Neuronal stem cell (in vitro differentiated cells): ENCODE data around the gene ZNF490.
A peak's percentile ranks its signal among the peaks of the same experiment; 100 is the strongest.

ENCODE experiments used
- DNase-seq: peaks from one replicate; pipeline ENCODE4 v3.0.0-alpha.2; 2013; ENCODE audit warnings: low spot score
- H2AFZ ChIP-seq: one replicate; pipeline ENCODE4 v1.6.1; 2013; ENCODE audit warnings: mild to moderate bottlenecking, low read length, inconsistent platforms
- H2AK5ac ChIP-seq: 2 replicates; pipeline ENCODE4 v1.6.1; 2013; ENCODE audit warnings: low read depth, mild to moderate bottlenecking, inconsistent platforms, low read length, moderate library complexity, mixed read lengths
- H2BK120ac ChIP-seq: 2 replicates; pipeline ENCODE4 v1.6.1; 2013; ENCODE audit warnings: low read depth, mild to moderate bottlenecking, inconsistent platforms, low read length, moderate library complexity, mixed read lengths
- H2BK12ac ChIP-seq: one replicate; pipeline ENCODE4 v1.6.1; 2013; ENCODE audit warnings: low read length, inconsistent platforms
- H2BK15ac ChIP-seq: 2 replicates; pipeline ENCODE4 v1.6.1; 2013; ENCODE audit warnings: mild to moderate bottlenecking, low read length, inconsistent platforms, mixed read lengths
- H2BK5ac ChIP-seq: one replicate; pipeline ENCODE4 v1.6.1; 2013; ENCODE audit warnings: inconsistent platforms, mild to moderate bottlenecking, low read length, moderate library complexity
- H3K14ac ChIP-seq: one replicate; pipeline ENCODE4 v1.6.1; 2013; ENCODE audit warnings: low read length, inconsistent platforms
- H3K18ac ChIP-seq: 2 replicates; pipeline ENCODE4 v1.6.1; 2013; ENCODE audit warnings: low read length, inconsistent platforms
- H3K23ac ChIP-seq: 2 replicates; pipeline ENCODE4 v1.6.1; 2013; ENCODE audit warnings: low read depth, mild to moderate bottlenecking, mixed read lengths, low read length, inconsistent platforms; ENCODE audit not compliant: poor library complexity
- H3K27ac ChIP-seq: replicated peaks from 3 replicates; pipeline ENCODE4 v1.5.1; 2013; ENCODE audit warnings: low read length, inconsistent platforms
- H3K27me3 ChIP-seq, 3 experiments: 2 replicates each; pipeline ENCODE4 v1.6.1; 2013; ENCODE audit warnings: low read length in 3 of 3, mild to moderate bottlenecking in 2 of 3, inconsistent platforms in 1 of 3, low read depth in 1 of 3, mixed read lengths in 1 of 3, moderate library complexity in 1 of 3; ENCODE audit not compliant: control insufficient read depth in 3 of 3, insufficient read depth in 3 of 3
- H3K36me3 ChIP-seq, 2 donors: replicated peaks in 1 of 2; 2 replicates each; pipeline ENCODE4 v1.6.1; 2013; ENCODE audit warnings: low read length in 2 of 2; ENCODE audit not compliant: control insufficient read depth in 2 of 2, insufficient read depth in 2 of 2
- H3K4ac ChIP-seq: 2 replicates; pipeline ENCODE4 v1.6.1; 2013; ENCODE audit warnings: inconsistent platforms, mild to moderate bottlenecking, low read length, moderate library complexity
- H3K4me1 ChIP-seq, 2 donors: 1 replicate in 1 of 2; 2 replicates in 1 of 2; pipeline ENCODE4 v1.6.1; 2013; ENCODE audit warnings: low read length in 2 of 2, low read depth in 1 of 2; ENCODE audit not compliant: control insufficient read depth in 2 of 2, insufficient read depth in 1 of 2
- H3K4me2 ChIP-seq: one replicate; pipeline ENCODE4 v1.6.1; 2013; ENCODE audit warnings: mild to moderate bottlenecking, low read length, inconsistent platforms; ENCODE audit not compliant: insufficient read depth, poor library complexity, severe bottlenecking
- H3K4me3 ChIP-seq, 2 donors: 2 replicates each; pipeline ENCODE4 v1.5.1; 2013; ENCODE audit warnings: low read length in 2 of 2, mild to moderate bottlenecking in 2 of 2, inconsistent platforms in 1 of 2, moderate library complexity in 1 of 2
- H3K79me1 ChIP-seq: one replicate; pipeline ENCODE4 v1.6.1; 2013; ENCODE audit warnings: low read depth, mild to moderate bottlenecking, inconsistent platforms, low read length, moderate library complexity
- H3K9ac ChIP-seq: one replicate; pipeline ENCODE4 v1.6.1; 2013; ENCODE audit warnings: mild to moderate bottlenecking, low read depth, low read length, inconsistent platforms; ENCODE audit not compliant: poor library complexity
- H3K9me3 ChIP-seq, 2 donors: replicated peaks in 1 of 2; 2 replicates each; pipeline versions ENCODE3 to v1.6.1; 2013; ENCODE audit warnings: low read length in 2 of 2, mild to moderate bottlenecking in 2 of 2, inconsistent platforms in 1 of 2, low read depth in 1 of 2, mixed read lengths in 1 of 2, moderate library complexity in 1 of 2; ENCODE audit not compliant: control insufficient read depth in 2 of 2, insufficient read depth in 1 of 2
- H4K8ac ChIP-seq: one replicate; pipeline ENCODE4 v1.6.1; 2013; ENCODE audit warnings: low read depth, mild to moderate bottlenecking, inconsistent platforms, low read length, moderate library complexity
- H4K91ac ChIP-seq: one replicate; pipeline ENCODE4 v1.6.1; 2013; ENCODE audit warnings: low read length, low read depth, mild to moderate bottlenecking, inconsistent platforms; ENCODE audit not compliant: poor library complexity
- WGBS, 2 donors: extraction: QIAGEN DNeasy Blood & Tissue Kit; methylation state at CpG; one replicate each; pipeline ENCODE4 v1.1.7; 2013; ENCODE audit warnings: missing lambda C conversion rate in 2 of 2, mixed read lengths in 1 of 2; ENCODE audit not compliant: insufficient read length in 2 of 2, insufficient replicate concordance in 1 of 2; ENCODE audit errors: extremely low coverage in 2 of 2; 5-methylcytosine and 5-hydroxymethylcytosine counted together

Gene ZNF490

DNA sequence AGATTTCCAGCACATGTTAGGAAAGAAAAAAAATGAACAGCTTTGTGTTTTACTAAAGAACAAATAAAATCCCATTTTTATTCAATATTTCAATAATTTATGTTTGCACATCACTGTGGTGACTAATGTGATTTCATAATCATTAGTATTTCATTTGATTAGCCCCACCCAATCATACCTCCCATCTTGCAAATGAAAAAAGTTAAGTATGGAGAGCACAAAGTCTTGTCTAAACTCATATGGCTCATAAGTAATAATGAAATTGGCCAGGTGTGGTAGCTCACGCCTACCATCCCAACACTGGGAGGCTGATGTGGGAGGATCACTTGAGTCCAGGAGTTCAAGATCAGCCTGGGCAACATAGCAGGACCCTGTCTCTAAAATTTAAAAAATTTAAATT is 3.8 kb downstream of the ZNF490 start:
- H2BK120ac ChIP-seq = no peak overlapping the region
- no peaks in the 10 kb centered on the region for H3K27me3 ChIP-seq
- H3K4me1 ChIP-seq = peaks cover 2 to 3% of the 10 kb centered on the region in 2 donors
- no peak overlapping the region for H4K8ac ChIP-seq
- H3K4me2 ChIP-seq = no peak overlapping the region
- peaks cover 5 to 42% of the 10 kb centered on the region in 2 donors for H3K36me3 ChIP-seq
- no peak overlapping the region for H2AFZ ChIP-seq
- H3K9ac ChIP-seq = no peak overlapping the region
- H3K79me1 ChIP-seq = peaks cover 4% of the 10 kb centered on the region
- no peak overlapping the region for H3K18ac ChIP-seq
- no CpG with 5 or more reads among the region's 1 CpG for WGBS, 2 donors
- H3K9me3 ChIP-seq = peaks cover 0 to 3% of the 10 kb centered on the region in 2 donors
- no peak overlapping the region for H3K23ac ChIP-seq
- H3K27ac ChIP-seq = no peak overlapping the region
- H2BK12ac ChIP-seq = no peak overlapping the region
- no peak overlapping the region for H2AK5ac ChIP-seq
- H2BK15ac ChIP-seq = no peak overlapping the region
- no peak overlapping the region for H4K91ac ChIP-seq
- no peak overlapping the region for H3K4ac ChIP-seq
- DNase-seq = no peak
- H2BK5ac ChIP-seq = no peak overlapping the region
- no peak overlapping the region for H3K4me3 ChIP-seq
- no peak overlapping the region for H3K14ac ChIP-seq

DNA sequence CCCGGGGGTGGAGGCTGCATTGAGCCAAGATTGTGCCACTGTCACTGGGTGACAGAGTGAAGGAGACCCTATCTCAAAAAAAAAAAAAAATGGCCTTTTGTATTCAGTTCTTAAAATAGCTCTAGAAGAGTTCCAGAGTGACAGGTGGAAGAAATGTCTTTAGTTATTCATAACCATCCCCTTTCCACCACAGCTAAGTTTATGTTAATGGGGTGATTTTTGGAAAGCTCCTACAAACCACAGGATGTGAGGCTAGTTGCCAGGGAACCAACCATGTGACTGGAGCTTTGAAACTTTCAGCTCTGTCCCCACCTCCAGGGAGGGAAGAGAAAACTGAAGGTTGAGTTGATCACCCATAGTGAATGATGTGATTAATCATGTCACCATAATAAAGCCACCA is 6.9 kb downstream of the ZNF490 start:
- Histone ChIP-seq H3K27me3 (no peaks in the 10 kb centered on the region), H2BK15ac (no peak overlapping the region), H3K14ac (no peak overlapping the region), H3K18ac (no peak overlapping the region), H3K9ac (no peak overlapping the region), H3K4me1 (no peaks in the 10 kb centered on the region), H2BK120ac (no peak overlapping the region), H4K91ac (no peak overlapping the region), H2BK12ac (no peak overlapping the region), H4K8ac (no peak overlapping the region), H2AK5ac (no peak overlapping the region), H2AFZ (no peak overlapping the region), H3K27ac (no peak overlapping the region), H3K4ac (no peak overlapping the region), H3K4me2 (no peak overlapping the region), H3K36me3 (peaks cover 5 to 47% of the 10 kb centered on the region in 2 donors), H3K79me1 (peaks cover under 1% of the 10 kb centered on the region), H2BK5ac (no peak overlapping the region), H3K23ac (no peak overlapping the region), H3K4me3 (no peak overlapping the region), H3K9me3 (peaks cover 0 to 5% of the 10 kb centered on the region in 2 donors)
- DNase-seq = no peak
- no CpG with 5 or more reads among the region's 1 CpG for WGBS, 2 donors

DNA sequence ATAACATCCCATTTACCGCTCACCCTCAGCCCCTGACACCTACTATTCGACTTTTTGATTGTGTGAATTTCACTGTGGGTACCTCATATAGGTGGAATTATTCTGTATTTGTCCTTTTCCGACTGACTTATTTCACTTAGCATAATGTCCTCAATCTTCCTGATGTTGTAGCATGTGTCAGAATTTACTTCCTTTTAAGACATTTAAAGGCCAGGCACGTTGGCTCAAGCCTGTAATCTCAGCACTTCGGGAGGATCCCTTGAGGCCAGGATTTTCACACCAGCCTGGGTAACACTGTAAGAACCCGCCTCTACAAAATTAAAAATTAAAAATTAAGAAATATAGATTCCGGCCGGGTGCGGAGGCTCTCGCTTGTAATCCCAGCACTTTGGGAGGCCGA is 13.0 kb downstream of the ZNF490 start:
- Histone ChIP-seq H3K14ac (no peak overlapping the region), H4K91ac (no peak overlapping the region), H3K9me3 (peaks cover 3 to 4% of the 10 kb centered on the region in 2 donors), H2BK120ac (no peak overlapping the region), H2BK5ac (no peak overlapping the region), H3K9ac (no peak overlapping the region), H2AFZ (no peak overlapping the region), H2BK15ac (no peak overlapping the region), H3K18ac (no peak overlapping the region), H3K4ac (no peak overlapping the region), H2AK5ac (no peak overlapping the region), H3K23ac (no peak overlapping the region), H3K4me2 (no peak overlapping the region), H3K4me1 (no peaks in the 10 kb centered on the region), H3K27me3 (no peaks in the 10 kb centered on the region), H2BK12ac (no peak overlapping the region), H3K4me3 (no peak overlapping the region), H3K79me1 (peaks cover 3% of the 10 kb centered on the region), H3K36me3 (peaks cover 5 to 35% of the 10 kb centered on the region in 2 donors), H4K8ac (no peak overlapping the region), H3K27ac (no peak overlapping the region)
- WGBS, 2 donors = no CpG with 5 or more reads among the region's 11 CpGs
- DNase-seq = no peak

DNA sequence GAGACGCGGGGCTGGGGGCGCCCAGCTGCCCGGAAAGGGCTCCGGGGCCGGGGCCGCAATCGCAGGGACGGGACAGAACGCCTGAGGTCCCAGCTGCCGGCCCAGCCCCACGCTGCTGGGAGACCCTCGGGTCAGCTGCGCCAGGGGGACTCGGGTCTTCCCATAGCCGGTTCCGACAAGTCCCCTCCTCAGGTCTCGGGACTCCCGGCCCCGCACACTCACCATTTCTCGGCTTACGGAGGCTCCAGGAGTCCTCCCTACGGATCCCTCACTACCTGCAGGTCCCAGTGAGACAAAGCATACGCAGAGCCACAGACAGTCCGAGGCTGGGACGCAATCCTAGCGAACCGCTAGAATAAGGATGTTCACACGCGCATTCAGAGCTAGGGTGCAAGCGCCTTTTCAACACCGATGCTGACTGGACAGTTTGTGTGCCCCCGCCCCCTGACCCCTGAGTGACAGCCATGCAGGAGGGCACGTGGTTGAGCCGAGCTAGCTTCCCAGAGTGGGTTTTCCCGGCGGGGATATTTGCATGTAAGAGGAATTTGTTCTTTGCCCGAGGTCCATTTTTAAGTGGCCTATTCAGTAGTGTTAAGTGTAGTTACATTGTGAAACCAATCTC is 13.6 kb downstream of the ZNF490 start:
- Histone ChIP-seq H2AFZ (no peak overlapping the region), H3K27me3 (no peaks in the 10 kb centered on the region), H3K4ac (no peak overlapping the region), H2BK5ac (no peak overlapping the region), H2BK120ac (peak overlapping the region; percentile 31), H3K4me2 (no peak overlapping the region), H2BK12ac (no peak overlapping the region), H3K36me3 (peaks cover 5 to 34% of the 10 kb centered on the region in 2 donors), H3K18ac (no peak overlapping the region), H2BK15ac (no peak overlapping the region), H3K4me1 (no peaks in the 10 kb centered on the region), H3K79me1 (peaks cover 3% of the 10 kb centered on the region), H3K27ac (no peak overlapping the region), H3K9me3 (peaks cover 3 to 4% of the 10 kb centered on the region in 2 donors), H2AK5ac (no peak overlapping the region), H4K91ac (no peak overlapping the region), H3K14ac (no peak overlapping the region), H3K23ac (peak overlapping the region; percentile 52), H3K4me3 (no peak overlapping the region), H3K9ac (no peak overlapping the region), H4K8ac (no peak overlapping the region)
- no peak for DNase-seq
- no CpG with 5 or more reads among the region's 38 CpGs for WGBS, 2 donors
